ENCODE results near the gene CDC37L1.
"Not testable (repeated sequence)": the region's sequence is repeated elsewhere in the genome, so short reads cannot be mapped to it uniquely, and the experiment has no call there.

The CDC37L1 gene

GRCh38 chr9:4717815-4718214, 38.4 kb downstream of the CDC37L1 start:
- no peak for DNase-seq

- no peak for DNase-seq
Measured at GRCh38 chr9:4718911-4719310, 39.5 kb downstream of the CDC37L1 start.

- no peak for DNase-seq
Measured at GRCh38 chr9:4721736-4722135, 42.4 kb downstream of the CDC37L1 start.

- no peak for DNase-seq
Measured at GRCh38 chr9:4725706-4726442, 46.5 kb downstream of the CDC37L1 start.

GRCh38 chr9:4727593-4727992, 48.2 kb downstream of the CDC37L1 start:
- no peak for DNase-seq

GRCh38 chr9:4732890-4733289, 53.5 kb downstream of the CDC37L1 start:
- DNase-seq = no peak

GRCh38 chr9:4734150-4734549, 54.8 kb downstream of the CDC37L1 start:
- no peak for DNase-seq

GRCh38 chr9:4738866-4739586, 59.7 kb downstream of the CDC37L1 start:
- no peak for DNase-seq

- no peak for DNase-seq
Measured at GRCh38 chr9:4739587-4740387, 60.4 kb downstream of the CDC37L1 start.

GRCh38 chr9:4740388-4740637, 60.9 kb downstream of the CDC37L1 start:
- DNase-seq = no peak

- DNase-seq = peak; percentile 76
Measured at GRCh38 chr9:4740638-4741364, 61.4 kb downstream of the CDC37L1 start, which contains the start of gene AK3. Gene AK3, minus strand, starts transcription at chr9:4741202. Its CDS starts 115 bp downstream, at chr9:4741087.

GRCh38 chr9:4741365-4742089, 62.2 kb downstream of the CDC37L1 start:
- DNase-seq = no peak

GRCh38 chr9:4742246-4742645, 62.9 kb downstream of the CDC37L1 start:
- no peak for DNase-seq

- DNase-seq = no peak
Measured at GRCh38 chr9:4743131-4743875, 63.9 kb downstream of the CDC37L1 start.

- no peak for DNase-seq
Measured at GRCh38 chr9:4746278-4747030, 67.1 kb downstream of the CDC37L1 start.

- DNase-seq = no peak
Measured at GRCh38 chr9:4748612-4749011, 69.2 kb downstream of the CDC37L1 start.

- DNase-seq = no peak
Measured at GRCh38 chr9:4750023-4750673, 70.8 kb downstream of the CDC37L1 start.

GRCh38 chr9:4754530-4754929, 75.2 kb downstream of the CDC37L1 start:
- DNase-seq = not testable (repeated sequence)

GRCh38 chr9:4755026-4755609, 75.7 kb downstream of the CDC37L1 start:
- no peak for DNase-seq

GRCh38 chr9:4756420-4756819, 77.1 kb downstream of the CDC37L1 start:
- DNase-seq = no peak

Data from 8988T (cell line).